Measurements from ENCODE around the gene IKBKG. TPM values are rescaled to one million over a fixed set of nuclear protein-coding genes. Genes with fewer than 3 reads are reported as not detected.

IKBKG gene
- total RNA-seq, 1 donor from 2014 or later, result 21.4 TPM

GRCh38 chrX:154540897-154541535 lies 6.4 kb upstream of the IKBKG start:
- H3K4me3 ChIP-seq (ENCODE audit: low read depth, low read length), result no peak overlapping the region

GRCh38 chrX:154541589-154541895 lies 5.9 kb upstream of the IKBKG start:
- no peak for TF ChIP-seq CTCF (conservative IDR thresholded peaks at IDR 0.05; ENCODE audit: low read depth, low read length)
- DNase-seq (ENCODE audit: low read depth), result no peak
- H3K4me3 ChIP-seq (ENCODE audit: low read depth, low read length), result no peak overlapping the region

More at GRCh38 chrX:154540897-154541535, 6.4 kb upstream of the IKBKG start:
- no peak for DNase-seq (ENCODE audit: low read depth)
- no peak for TF ChIP-seq CTCF (conservative IDR thresholded peaks at IDR 0.05; ENCODE audit: low read depth, low read length)

- no peak overlapping the region for H3K4me3 ChIP-seq (ENCODE audit: low read depth, low read length)
- no peak for TF ChIP-seq CTCF (conservative IDR thresholded peaks at IDR 0.05; ENCODE audit: low read depth, low read length)
- no peak for DNase-seq (ENCODE audit: low read depth)
Observed at GRCh38 chrX:154541896-154542722, 5.3 kb upstream of the IKBKG start.

GRCh38 chrX:154542723-154543424 lies 4.5 kb upstream of the IKBKG start:
- DNase-seq (ENCODE audit: low read depth), result no peak
- TF ChIP-seq CTCF (conservative IDR thresholded peaks at IDR 0.05; ENCODE audit: low read depth, low read length), result no peak
- no peak overlapping the region for H3K4me3 ChIP-seq (ENCODE audit: low read depth, low read length)

- peak overlapping the region; percentile 84 for H3K4me3 ChIP-seq (ENCODE audit: low read depth, low read length)
- no peak for DNase-seq (ENCODE audit: low read depth)
- TF ChIP-seq CTCF (conservative IDR thresholded peaks at IDR 0.05; ENCODE audit: low read depth, low read length), result no peak
Observed at GRCh38 chrX:154545673-154546274, 1.6 kb upstream of the IKBKG start.

GRCh38 chrX:154546354-154547244 lies 821 bp upstream of the IKBKG start, which contains the start of gene G6PD:
Gene G6PD (minus strand): TSS chrX:154546846. CDS start chrX:154546155, 691 bp downstream.
- peak within 1 kb of the TSS; percentile 84 for H3K4me3 ChIP-seq (ENCODE audit: low read depth, low read length)
- no peak for TF ChIP-seq CTCF (conservative IDR thresholded peaks at IDR 0.05; ENCODE audit: low read depth, low read length)
- DNase-seq (ENCODE audit: low read depth), result no peak

All from epithelial cell of proximal tubule (primary cell).